ENCODE measurements around the gene FHIT.

Gene FHIT

GRCh38 chr3:60630953-60631352 is 620.3 kb downstream of the FHIT start:
- no peak overlapping the region for H3K9ac ChIP-seq (ENCODE audit: low read length)
- no peaks in the 10 kb centered on the region for H3K36me3 ChIP-seq (replicated peaks; ENCODE audit: low read depth, low read length)
- H3K27me3 ChIP-seq (ENCODE audit: low read depth, low read length): no peaks in the 10 kb centered on the region
- TF ChIP-seq, protein P1, sequence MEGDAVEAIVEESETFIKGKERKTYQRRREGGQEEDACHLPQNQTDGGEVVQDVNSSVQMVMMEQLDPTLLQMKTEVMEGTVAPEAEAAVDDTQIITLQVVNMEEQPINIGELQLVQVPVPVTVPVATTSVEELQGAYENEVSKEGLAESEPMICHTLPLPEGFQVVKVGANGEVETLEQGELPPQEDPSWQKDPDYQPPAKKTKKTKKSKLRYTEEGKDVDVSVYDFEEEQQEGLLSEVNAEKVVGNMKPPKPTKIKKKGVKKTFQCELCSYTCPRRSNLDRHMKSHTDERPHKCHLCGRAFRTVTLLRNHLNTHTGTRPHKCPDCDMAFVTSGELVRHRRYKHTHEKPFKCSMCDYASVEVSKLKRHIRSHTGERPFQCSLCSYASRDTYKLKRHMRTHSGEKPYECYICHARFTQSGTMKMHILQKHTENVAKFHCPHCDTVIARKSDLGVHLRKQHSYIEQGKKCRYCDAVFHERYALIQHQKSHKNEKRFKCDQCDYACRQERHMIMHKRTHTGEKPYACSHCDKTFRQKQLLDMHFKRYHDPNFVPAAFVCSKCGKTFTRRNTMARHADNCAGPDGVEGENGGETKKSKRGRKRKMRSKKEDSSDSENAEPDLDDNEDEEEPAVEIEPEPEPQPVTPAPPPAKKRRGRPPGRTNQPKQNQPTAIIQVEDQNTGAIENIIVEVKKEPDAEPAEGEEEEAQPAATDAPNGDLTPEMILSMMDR (IDR thresholded peaks at IDR 0.05; ENCODE audit: low read depth, low read length): no peak
- no peak for TF ChIP-seq EZH2phosphoT487 (IDR thresholded peaks at IDR 0.05; ENCODE audit: low read depth)
- H3K79me2 ChIP-seq (ENCODE audit: low read length): no peaks in the 10 kb centered on the region
- peaks cover 5% of the 10 kb centered on the region; the same call in 1 of the 2 replicates for H3K4me1 ChIP-seq (ENCODE audit: low read length)
- H2AFZ ChIP-seq (ENCODE audit: low read depth, low read length): no peak overlapping the region
- H3K27ac ChIP-seq (ENCODE audit: low read length): no peak overlapping the region
- no peaks in the 10 kb centered on the region for H4K20me1 ChIP-seq (ENCODE audit: insufficient read depth, low read length)
- H3K9me3 ChIP-seq (ENCODE audit: insufficient read depth, low read length): no peaks in the 10 kb centered on the region
- no peak overlapping the region for H3K4me3 ChIP-seq (ENCODE audit: low read length)
- no peak overlapping the region for H3K4me2 ChIP-seq (ENCODE audit: low read length)

DNA sequence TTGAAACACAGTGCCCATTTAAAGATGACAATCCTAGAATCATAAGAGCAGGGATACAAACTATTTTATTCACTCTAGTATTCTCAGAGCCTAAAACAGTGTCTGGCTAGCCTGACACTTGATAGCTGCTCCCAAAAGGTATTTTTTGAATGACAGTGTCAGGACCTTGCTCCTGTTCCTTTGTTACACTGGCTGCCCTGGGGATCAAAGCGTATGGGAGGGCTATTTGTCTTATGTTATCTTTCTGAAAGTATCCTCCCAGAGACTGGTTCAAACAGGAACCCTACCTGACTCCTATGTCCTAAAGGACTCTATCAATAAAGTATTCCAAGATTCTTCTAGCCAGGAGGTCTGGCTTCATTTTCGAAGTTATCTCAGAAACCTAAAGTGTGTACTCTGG is 621.4 kb downstream of the FHIT start:
- no peak for TF ChIP-seq EZH2phosphoT487 (IDR thresholded peaks at IDR 0.05; ENCODE audit: low read depth)
- TF ChIP-seq, protein P1 (IDR thresholded peaks at IDR 0.05; ENCODE audit: low read depth, low read length): no peak
- Histone ChIP-seq H2AFZ (ENCODE audit: low read depth, low read length) (no peak overlapping the region), H3K27ac (ENCODE audit: low read length) (no peak overlapping the region), H3K4me1 (ENCODE audit: low read length) (peaks cover 5% of the 10 kb centered on the region; the same call in 1 of the 2 replicates), H3K4me2 (ENCODE audit: low read length) (no peak overlapping the region), H3K9ac (ENCODE audit: low read length) (no peak overlapping the region), H3K4me3 (ENCODE audit: low read length) (no peak overlapping the region), H3K79me2 (ENCODE audit: low read length) (no peaks in the 10 kb centered on the region), H3K36me3 (replicated peaks; ENCODE audit: low read depth, low read length) (no peaks in the 10 kb centered on the region), H3K27me3 (ENCODE audit: low read depth, low read length) (no peaks in the 10 kb centered on the region), H3K9me3 (ENCODE audit: insufficient read depth, low read length) (no peaks in the 10 kb centered on the region), H4K20me1 (ENCODE audit: insufficient read depth, low read length) (no peaks in the 10 kb centered on the region)

- Histone ChIP-seq H3K4me3 (ENCODE audit: low read length) (no peak overlapping the region), H3K9ac (ENCODE audit: low read length) (no peak overlapping the region), H2AFZ (ENCODE audit: low read depth, low read length) (no peak overlapping the region), H3K79me2 (ENCODE audit: low read length) (no peaks in the 10 kb centered on the region), H3K27ac (ENCODE audit: low read length) (no peak overlapping the region), H3K4me2 (ENCODE audit: low read length) (no peak overlapping the region), H3K27me3 (ENCODE audit: low read depth, low read length) (no peaks in the 10 kb centered on the region), H3K4me1 (ENCODE audit: low read length) (no peaks in the 10 kb centered on the region), H3K36me3 (replicated peaks; ENCODE audit: low read depth, low read length) (no peaks in the 10 kb centered on the region), H3K9me3 (ENCODE audit: insufficient read depth, low read length) (no peaks in the 10 kb centered on the region), H4K20me1 (ENCODE audit: insufficient read depth, low read length) (no peaks in the 10 kb centered on the region)
- TF ChIP-seq, protein P1 (IDR thresholded peaks at IDR 0.05; ENCODE audit: low read depth, low read length): no peak
- TF ChIP-seq EZH2phosphoT487 (IDR thresholded peaks at IDR 0.05; ENCODE audit: low read depth): no peak
These were observed 628.9 kb downstream of the FHIT start for GRCh38 chr3:60622349-60622748.

GRCh38 chr3:60617188-60617587 is 634.1 kb downstream of the FHIT start:
- Histone ChIP-seq H3K9me3 (ENCODE audit: insufficient read depth, low read length) (no peaks in the 10 kb centered on the region), H3K4me1 (ENCODE audit: low read length) (peaks cover 8% of the 10 kb centered on the region), H2AFZ (ENCODE audit: low read depth, low read length) (no peak overlapping the region), H3K27ac (ENCODE audit: low read length) (no peak overlapping the region), H3K9ac (ENCODE audit: low read length) (no peak overlapping the region), H3K79me2 (ENCODE audit: low read length) (no peaks in the 10 kb centered on the region), H3K27me3 (ENCODE audit: low read depth, low read length) (no peaks in the 10 kb centered on the region), H3K36me3 (replicated peaks; ENCODE audit: low read depth, low read length) (no peaks in the 10 kb centered on the region), H3K4me2 (ENCODE audit: low read length) (no peak overlapping the region), H3K4me3 (ENCODE audit: low read length) (no peak overlapping the region), H4K20me1 (ENCODE audit: insufficient read depth, low read length) (no peaks in the 10 kb centered on the region)
- no peak for TF ChIP-seq EZH2phosphoT487 (IDR thresholded peaks at IDR 0.05; ENCODE audit: low read depth)
- TF ChIP-seq, protein P1 (IDR thresholded peaks at IDR 0.05; ENCODE audit: low read depth, low read length): no peak
